Breast epithelium (tissue), 3 donors: ENCODE results near the gene PLEKHA5.

Experiments
- CTCF ChIP-seq, 3 donors: fragments of 450-650 bp; IDR thresholded peaks; one replicate each; pipeline ENCODE4 v1.5.1; 2016 to 2017; ENCODE audit warnings: antibody characterized with exemption in 3 of 3, mild to moderate bottlenecking in 3 of 3, moderate library complexity in 3 of 3
- POLR2AphosphoS5 ChIP-seq, 3 donors: sonication (generic); formaldehyde crosslinking; IDR thresholded peaks; one replicate each; pipeline ENCODE4 v1.6.1; 2017; ENCODE audit warnings: antibody characterized with exemption in 3 of 3

DNA sequence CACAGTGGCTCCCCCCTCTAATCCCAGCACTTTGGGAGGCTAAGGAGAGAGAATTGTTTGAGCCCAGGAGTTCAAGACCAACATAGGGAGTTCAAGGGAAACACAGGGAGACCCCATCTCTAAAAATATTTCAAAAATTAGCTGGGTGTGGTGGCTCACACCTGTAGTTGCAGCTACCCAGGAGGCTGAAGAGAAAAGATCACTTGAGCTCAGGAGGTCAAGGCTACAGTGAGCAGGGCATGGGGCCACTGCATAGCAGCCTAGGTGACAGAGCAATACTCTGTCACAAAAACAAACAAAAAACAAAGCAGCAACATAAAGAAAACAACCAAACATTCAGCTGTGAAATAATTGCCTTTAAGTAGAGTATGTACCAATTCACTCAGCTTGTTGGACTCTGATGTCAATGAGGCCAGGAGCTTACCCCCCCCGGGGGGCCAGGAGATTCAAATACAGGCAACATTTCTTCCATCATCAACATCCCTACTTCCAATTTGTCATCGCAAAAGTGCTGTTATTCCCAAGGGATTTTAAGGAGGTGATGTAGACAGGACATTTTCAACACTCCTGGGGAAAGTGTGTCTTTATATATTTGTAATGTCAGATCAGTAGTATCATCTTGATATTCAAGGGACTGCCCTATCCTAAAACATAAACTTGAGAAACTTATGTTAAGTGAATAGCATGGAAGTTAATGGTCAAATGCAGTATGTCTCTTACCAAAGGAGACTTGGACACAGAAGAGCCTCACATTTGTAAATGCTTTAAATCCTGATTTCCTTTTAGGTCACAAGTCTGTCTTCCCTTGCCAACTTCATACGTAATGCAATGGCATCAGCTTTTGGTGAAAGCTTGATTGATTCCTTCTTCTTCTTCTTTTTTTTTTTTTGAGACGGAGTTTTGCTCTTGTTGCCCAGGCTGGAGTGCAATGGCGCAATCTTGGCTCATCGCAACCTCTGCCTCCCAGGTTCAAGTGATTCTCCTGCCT lies 269.1 kb downstream of the PLEKHA5 start:
- no peak for TF ChIP-seq CTCF (IDR thresholded peaks at IDR 0.05)
- no peak for TF ChIP-seq POLR2AphosphoS5 (IDR thresholded peaks at IDR 0.05)
